Endothelial cell of umbilical vein (primary cell): ENCODE results near the gene ITPRIP. TPM values are rescaled to one million over a fixed set of nuclear protein-coding genes. Genes with fewer than 3 reads are reported as not detected.

Experiments used
- BruUV-seq: library from RNA; stranded (reverse); fragments of 400-500 nt; replicated peaks from 2 replicates; lab custom pipeline; 2021; lab: Mats Ljungman, UMichigan
- CTCF ChIA-PET: fragments of 300-600, 350-600 bp; sonication (Branson Sonifier 250); formaldehyde crosslinking; loops from one replicate; lab custom pipeline; 2021; ENCODE audit warnings: antibody characterized with exemption, inconsistent platforms; lab: Charles Lee
- POLR2A ChIA-PET: fragments of 300-600, 350-600 bp; sonication (Branson Sonifier 250); formaldehyde crosslinking; loops from one replicate; lab custom pipeline; 2021; ENCODE audit warnings: antibody characterized with exemption, inconsistent platforms; lab: Charles Lee
- DNase-seq: peaks from one replicate; pipeline ENCODE4 v3.0.0-alpha.2; 2011; ENCODE audit warnings: low read depth, low spot score
- FAIRE-seq: peaks from 2 replicates; lab custom pipeline; 2011; peaks lifted over from hg19 to GRCh38; lab: Jason Lieb, UNC
- H2AFZ ChIP-seq: 2 replicates; pipeline ENCODE4 v1.6.0; 2012; ENCODE audit warnings: low read depth, low read length, control low read depth, inconsistent platforms
- H3K27ac ChIP-seq: 2 replicates; pipeline ENCODE4 v1.5.1; 2011; ENCODE audit warnings: low read depth, mild to moderate bottlenecking, control low read depth, low read length, moderate library complexity; ENCODE audit not compliant: insufficient read depth
- H3K27me3 ChIP-seq, 2 experiments: 2 replicates each; pipeline versions ENCODE4 v1.6.0 to v1.6.1; 2011; ENCODE audit warnings: low read length in 2 of 2, mixed read lengths in 1 of 2; ENCODE audit not compliant: control insufficient read depth in 2 of 2, insufficient read depth in 2 of 2
- H3K36me3 ChIP-seq, 2 experiments: 2 replicates in 1 of 2; 3 replicates in 1 of 2; pipeline ENCODE4 v1.5.1; 2011; ENCODE audit warnings: low read length in 2 of 2, mild to moderate bottlenecking in 1 of 2, moderate library complexity in 1 of 2; ENCODE audit not compliant: control insufficient read depth in 2 of 2, insufficient read depth in 2 of 2; ENCODE audit errors: extremely low read depth in 1 of 2
- H3K4me1 ChIP-seq: 3 replicates; pipeline ENCODE4 v1.5.1; 2011; ENCODE audit warnings: mild to moderate bottlenecking, low read length; ENCODE audit not compliant: control insufficient read depth, insufficient read depth; ENCODE audit errors: extremely low read depth
- H3K4me2 ChIP-seq: 2 replicates; pipeline ENCODE4 v1.6.1; 2011; ENCODE audit warnings: low read length, control low read depth, mixed read lengths; ENCODE audit not compliant: insufficient read depth
- H3K4me3 ChIP-seq, 3 experiments: fragments of 200-600 bp in 1 of 3; sonication (generic), shearing (Covaris generic) in 1 of 3; replicated peaks in 1 of 3; 2 replicates each; pipeline ENCODE4 v1.5.1; 2011 to 2016; ENCODE audit warnings: control low read depth in 3 of 3, low read length in 3 of 3, mild to moderate bottlenecking in 2 of 3, inconsistent platforms in 1 of 3, low read depth in 1 of 3, moderate library complexity in 1 of 3; ENCODE audit not compliant: insufficient read depth in 1 of 3
- H3K79me2 ChIP-seq: 2 replicates; pipeline ENCODE4 v1.6.0; 2012; ENCODE audit warnings: low read length, inconsistent platforms; ENCODE audit not compliant: control insufficient read depth, insufficient read depth
- H3K9ac ChIP-seq: replicated peaks from 2 replicates; pipeline ENCODE3; 2011; ENCODE audit warnings: low read length, control low read depth; ENCODE audit not compliant: insufficient read depth; ENCODE audit errors: extremely low read depth
- H3K9me1 ChIP-seq: replicated peaks from 3 replicates; pipeline ENCODE4 v1.6.0; 2011; ENCODE audit warnings: mild to moderate bottlenecking, low read length; ENCODE audit not compliant: control insufficient read depth, insufficient read depth; ENCODE audit errors: extremely low read depth
- H3K9me3 ChIP-seq: replicated peaks from 2 replicates; pipeline ENCODE4 v1.5.1; 2012; ENCODE audit warnings: low read length, inconsistent platforms; ENCODE audit not compliant: control insufficient read depth, insufficient read depth
- H4K20me1 ChIP-seq: replicated peaks from 2 replicates; pipeline ENCODE3; 2011; ENCODE audit warnings: mild to moderate bottlenecking, low read length; ENCODE audit not compliant: control insufficient read depth, insufficient read depth; ENCODE audit errors: extremely low read depth
- CTCF ChIP-seq, 2 donors: IDR thresholded peaks; 1 replicate in 1 of 2; 2 replicates in 1 of 2; pipeline ENCODE4 v1.5.1; 2011; ENCODE audit warnings: low read length in 2 of 2, mild to moderate bottlenecking in 2 of 2, moderate library complexity in 2 of 2, control low read depth in 1 of 2, inconsistent platforms in 1 of 2, low read depth in 1 of 2; ENCODE audit not compliant: insufficient read depth in 1 of 2; ENCODE audit errors: extremely low read depth in 1 of 2
- EZH2 ChIP-seq: IDR thresholded peaks from 2 replicates; pipeline ENCODE4 v1.6.1; 2012; ENCODE audit warnings: borderline replicate concordance, low read depth, mild to moderate bottlenecking, moderate library complexity, low read length, inconsistent platforms; ENCODE audit not compliant: severe bottlenecking
- FOS ChIP-seq: IDR thresholded peaks from 2 replicates; pipeline ENCODE4 v1.6.1; 2011; ENCODE audit warnings: mild to moderate bottlenecking, low read length, moderate library complexity, borderline replicate concordance; ENCODE audit not compliant: insufficient read depth
- GATA2 ChIP-seq: IDR thresholded peaks from 2 replicates; pipeline ENCODE4 v1.7.0; 2011; ENCODE audit warnings: low read depth, mild to moderate bottlenecking, moderate library complexity, mixed read lengths, low read length; ENCODE audit not compliant: insufficient read length, insufficient read depth
- JUN ChIP-seq: IDR thresholded peaks from 2 replicates; pipeline ENCODE4 v1.6.1; 2011; ENCODE audit warnings: borderline replicate concordance, low read depth; ENCODE audit not compliant: insufficient read length, insufficient read depth
- MYC ChIP-seq: IDR thresholded peaks from one replicate; pipeline ENCODE4 v1.6.1; 2011; ENCODE audit warnings: mild to moderate bottlenecking, low read depth, low read length
- POLR2A ChIP-seq: IDR thresholded peaks from 2 replicates; pipeline ENCODE4 v1.6.1; 2012; ENCODE audit warnings: low read depth, mild to moderate bottlenecking, control low read depth, low read length
- POLR2AphosphoS5 ChIP-seq: IDR thresholded peaks from 2 replicates; pipeline ENCODE4 v1.6.1; 2012; ENCODE audit warnings: low read depth, mild to moderate bottlenecking, control low read depth, low read length, moderate library complexity; ENCODE audit not compliant: insufficient read depth
- dilution Hi-C: fragments of 300-500 bp; cut with MboI; formaldehyde crosslinking; loops from one replicate; pipeline ENCODE4 v1.15.0; 2019; ENCODE audit warnings: low sequenced_read_pairs; ENCODE audit not compliant: extremely low pct_ligation_motif_present
- intact Hi-C: fragments of 100-400 bp; cut with micrococcal nuclease; formaldehyde crosslinking; loops from one replicate; pipeline ENCODE4 v1.10.0; 2022
- polyA plus RNA-seq, 4 experiments: library from polyadenylated mRNA; depleted of rRNA in 3 of 4; stranded (reverse) in 3 of 4; unstranded in 1 of 4; fragments of >200 nt; gene quantifications; 2 replicates each; pipeline versions ENCODE4 v1.2.1 to v1.2.3, GENCODE V29; 2011 to 2012; ENCODE audit warnings: missing spikeins in 1 of 4
- total RNA-seq: library from RNA; stranded (reverse); gene quantifications from 2 replicates; pipeline ENCODE4 v1.2.3, GENCODE V29; 2021
- TF ChIP-seq, protein P1 (sequence below): IDR thresholded peaks from 2 replicates; pipeline ENCODE4 v1.6.1; 2011; ENCODE audit not compliant: insufficient read depth, insufficient read length

Gene ITPRIP
- total and polyA plus RNA-seq, 2 donors (not counting 3 experiments of a cell fraction or from before 2014, with no cell fraction given), result 31.4 to 33.2 TPM

DNA sequence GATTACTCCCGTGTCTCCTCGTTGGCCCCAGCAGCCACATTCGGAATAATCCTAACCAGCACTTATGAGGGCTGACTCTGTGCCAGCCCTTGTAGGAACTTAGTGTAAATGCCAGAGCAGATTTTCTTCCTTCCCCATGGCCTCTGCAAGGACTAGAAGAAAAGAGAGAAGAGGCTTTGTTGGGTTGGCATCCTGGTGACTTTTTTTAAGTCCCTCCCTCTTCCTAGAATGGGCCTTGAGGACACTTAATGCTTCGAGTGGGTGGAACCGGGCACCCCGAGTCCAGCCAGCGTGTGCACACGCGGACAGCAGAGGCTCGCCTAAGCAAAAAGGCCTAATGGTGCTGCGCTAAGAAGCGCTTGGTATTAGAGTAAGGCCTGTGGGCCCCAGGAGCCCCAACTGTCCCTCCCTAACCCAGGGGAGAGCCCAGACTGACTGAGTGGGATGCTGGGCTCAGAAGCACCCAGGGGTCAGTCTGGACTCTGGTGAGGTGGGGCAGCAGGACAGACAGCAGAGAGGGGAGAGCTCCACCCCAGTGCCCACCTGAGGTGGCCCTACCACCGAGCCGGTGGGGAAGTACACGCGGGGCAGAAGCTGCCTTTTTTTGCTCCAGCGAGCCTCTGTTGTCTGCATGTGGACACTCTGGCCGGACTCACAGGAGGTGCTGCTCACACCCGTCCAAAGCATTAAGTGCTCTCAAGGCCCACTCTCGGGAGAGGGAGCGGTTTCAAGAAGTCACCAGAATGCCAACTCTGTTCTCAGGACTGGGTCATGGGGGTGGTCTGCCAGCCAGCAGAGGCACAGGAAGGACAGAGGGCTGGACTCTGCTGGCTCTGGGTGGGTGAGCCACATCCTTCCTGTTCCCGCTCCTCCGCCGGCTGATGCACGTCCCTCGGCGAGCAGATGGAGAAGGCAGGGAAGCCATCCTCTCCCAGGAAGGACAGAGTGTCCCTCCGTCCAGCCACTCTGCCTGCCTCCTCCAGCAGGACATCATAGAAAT, 12.5 kb downstream of the ITPRIP start:
- TF ChIP-seq POLR2AphosphoS5, result peak; percentile 77
- TF ChIP-seq, protein P1, sequence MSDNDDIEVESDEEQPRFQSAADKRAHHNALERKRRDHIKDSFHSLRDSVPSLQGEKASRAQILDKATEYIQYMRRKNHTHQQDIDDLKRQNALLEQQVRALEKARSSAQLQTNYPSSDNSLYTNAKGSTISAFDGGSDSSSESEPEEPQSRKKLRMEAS, result no peak
- no peaks in the 10 kb centered on the region for H3K9me3 ChIP-seq
- FAIRE-seq, result peak; percentile 90
- no peaks in the 10 kb centered on the region for H3K27me3 ChIP-seq
- intact Hi-C loops (no loop called here), dilution Hi-C loops (no loop called here)
- H3K4me1 ChIP-seq, result peaks cover 77% of the 10 kb centered on the region
- H4K20me1 ChIP-seq, result peaks cover 2% of the 10 kb centered on the region
- no peaks in the 10 kb centered on the region for H3K9me1 ChIP-seq
- peaks cover 94% of the 10 kb centered on the region for H3K79me2 ChIP-seq
- no peaks in the 10 kb centered on the region for H3K36me3 ChIP-seq
- no peak overlapping the region for H2AFZ ChIP-seq
- ChIA-PET CTCF (interaction anchor here (1.1 kb wide), 2 partner anchors 13 to 20 kb away, joined by 3 to 5 read pairs; partner anchors contain the start of gene ITPRIP), POLR2A (no interaction called here)
- peak overlapping the region; percentile 96 for H3K27ac ChIP-seq
- H3K4me3 ChIP-seq, result no peak overlapping the region
- peak overlapping the region; percentile 54 for H3K9ac ChIP-seq
- peak overlapping the region; percentile 25 for H3K4me2 ChIP-seq
- DNase-seq, result peak; percentile 60
- BruUV-seq, result no TSS peak

DNA sequence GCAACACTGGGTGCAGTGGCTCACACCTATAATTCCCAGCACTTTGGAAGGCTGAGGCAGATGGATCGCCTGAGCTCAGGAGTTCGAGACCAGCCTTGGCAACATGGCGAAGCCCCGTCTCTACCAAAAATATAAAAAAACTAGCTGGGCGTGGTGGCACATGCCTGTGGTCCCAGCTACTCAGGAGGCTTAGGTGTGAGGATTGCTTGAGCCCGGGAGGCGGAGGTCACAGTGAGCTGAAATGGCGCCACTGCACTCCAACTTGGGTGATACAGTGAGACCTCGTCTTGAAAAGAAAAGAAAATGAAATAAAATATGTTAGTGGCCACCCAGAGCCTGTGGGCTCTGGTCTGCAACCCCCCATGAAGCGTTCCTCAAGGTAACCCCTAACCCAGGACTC, 13.3 kb downstream of the ITPRIP start:
- BruUV-seq, result no TSS peak
- intact Hi-C loops (no loop called here), dilution Hi-C loops (no loop called here)
- DNase-seq (no peak), FAIRE-seq (peak; percentile 18)
- POLR2A ChIA-PET, result interaction anchor here (1.4 kb wide), 1 partner anchor 18 kb away, joined by 4 read pairs; no protein-coding TSS in a partner anchor
- CTCF ChIA-PET, result interaction anchor here (1.6 kb wide), 1 partner anchor 13 kb away, joined by 4 read pairs; no protein-coding TSS in a partner anchor
- Histone ChIP-seq H3K9me3 (no peaks in the 10 kb centered on the region), H3K36me3 (no peaks in the 10 kb centered on the region), H3K27ac (peak overlapping the region; percentile 96), H3K79me2 (peaks cover 94% of the 10 kb centered on the region), H3K4me1 (peaks cover 69% of the 10 kb centered on the region), H3K9me1 (no peaks in the 10 kb centered on the region), H3K4me2 (no peak overlapping the region), H4K20me1 (peaks cover 2% of the 10 kb centered on the region), H3K27me3 (no peaks in the 10 kb centered on the region), H2AFZ (no peak overlapping the region), H3K4me3 (no peak overlapping the region), H3K9ac (no peak overlapping the region)
- TF ChIP-seq JUN, result no peak
- no peak for TF ChIP-seq POLR2AphosphoS5
- TF ChIP-seq MYC, result no peak
- TF ChIP-seq EZH2, result no peak
- TF ChIP-seq POLR2A, result no peak
- no peak for TF ChIP-seq CTCF (IDR thresholded peaks at IDR 0.05; ENCODE audit: extremely low read depth in 1 of 2, insufficient read depth in 1 of 2, low read depth in 1 of 2, low read length in 2 of 2)
- TF ChIP-seq, protein P1, result no peak
- no peak for TF ChIP-seq FOS
- no peak for TF ChIP-seq GATA2
